HepG2 (cell line): ENCODE data around the gene EPHB3. TPM values are rescaled to one million over a fixed set of nuclear protein-coding genes. Genes with fewer than 3 reads are reported as not detected.

ENCODE experiments used
- ATAC-seq: fragments of 200-7000 bp; cut with Tn5 transposase; 3 replicates; pipeline ENCODE4 v1.9.1; 2020; ENCODE audit warnings: mild to moderate bottlenecking, moderate library complexity
- BruUV-seq: library from RNA; stranded (reverse); fragments of 400-500 nt; replicated peaks from 2 replicates; lab custom pipeline; 2021; lab: Mats Ljungman, UMichigan
- CTCF ChIA-PET: fragments of 300-600 bp; formaldehyde crosslinking; extraction: SDS; loops from one replicate; lab custom pipeline; 2021; ENCODE audit warnings: low total read pairs, inconsistent platforms, low intra/inter-chr PET ratio; lab: Yijun Ruan, JAX
- POLR2A ChIA-PET: fragments of 350-600 bp; sonication (Branson Sonifier 250); formaldehyde crosslinking; loops from one replicate; lab custom pipeline; 2020; ENCODE audit warnings: antibody characterized with exemption, inconsistent platforms; lab: Yijun Ruan, JAX
- DNase-seq: peaks from one replicate; pipeline ENCODE4 v3.0.0-alpha.2; 2015; ENCODE audit warnings: low spot score
- FAIRE-seq: peaks from 3 replicates; lab custom pipeline; 2011; peaks lifted over from hg19 to GRCh38; lab: Jason Lieb, UNC
- H2AFZ ChIP-seq: one replicate; pipeline ENCODE4 v1.6.1; 2011; ENCODE audit warnings: low read length, inconsistent platforms
- H3K27ac ChIP-seq: fragments of 300-600 bp; 3 replicates; pipeline ENCODE4 v1.8.0; 2011; ENCODE audit warnings: mixed run types, mild to moderate bottlenecking, mixed read lengths, low read length, inconsistent platforms; ENCODE audit not compliant: insufficient read depth; ENCODE audit errors: extremely low read length
- H3K27me3 ChIP-seq, 2 experiments: fragments of 200-600 bp in 1 of 2; 2 replicates in 1 of 2; 3 replicates in 1 of 2; pipeline versions ENCODE4 v1.6.0 to v1.8.0; 2011; ENCODE audit warnings: low read length in 2 of 2, mild to moderate bottlenecking in 2 of 2, moderate library complexity in 2 of 2, inconsistent platforms in 1 of 2; ENCODE audit not compliant: insufficient read depth in 2 of 2, control insufficient read depth in 1 of 2
- H3K36me3 ChIP-seq, 2 experiments: fragments of 200-600 bp in 1 of 2; replicated peaks in 1 of 2; 2 replicates in 1 of 2; 3 replicates in 1 of 2; pipeline versions ENCODE4 v1.5.1 to v1.8.0; 2011; ENCODE audit warnings: low read length in 2 of 2, inconsistent platforms in 1 of 2; ENCODE audit not compliant: insufficient read depth in 2 of 2, control insufficient read depth in 1 of 2
- H3K4me1 ChIP-seq: 2 replicates; pipeline ENCODE4 v1.5.1; 2012; ENCODE audit warnings: low read length, inconsistent platforms; ENCODE audit not compliant: insufficient read depth
- H3K4me2 ChIP-seq: 2 replicates; pipeline ENCODE4 v1.6.0; 2011; ENCODE audit warnings: low read depth, low read length, inconsistent platforms
- H3K4me3 ChIP-seq, 3 experiments: fragments of 200-600 bp in 1 of 3; sonication (generic), shearing (Covaris generic) in 1 of 3; replicated peaks in 1 of 3; 2 replicates each; pipeline ENCODE4 v1.5.1; 2011 to 2016; ENCODE audit warnings: low read length in 3 of 3, inconsistent platforms in 2 of 3, low read depth in 2 of 3, mild to moderate bottlenecking in 2 of 3, control low read depth in 1 of 3, mixed read lengths in 1 of 3; ENCODE audit not compliant: insufficient read depth in 1 of 3
- H3K79me2 ChIP-seq: one replicate; pipeline ENCODE4 v1.6.1; 2011; ENCODE audit warnings: low read length, inconsistent platforms; ENCODE audit not compliant: insufficient read depth
- H3K9ac ChIP-seq: 2 replicates; pipeline ENCODE4 v1.6.0; 2011; ENCODE audit warnings: mild to moderate bottlenecking, low read depth, low read length, inconsistent platforms; ENCODE audit not compliant: insufficient read depth
- H3K9me3 ChIP-seq: 2 replicates; pipeline ENCODE4 v1.5.1; 2012; ENCODE audit warnings: mild to moderate bottlenecking, low read length
- H4K20me1 ChIP-seq: 2 replicates; pipeline ENCODE4 v1.6.0; 2011; ENCODE audit warnings: inconsistent platforms, mild to moderate bottlenecking, low read length, moderate library complexity; ENCODE audit not compliant: insufficient read depth
- CSRNP2 ChIP-seq: sonication (generic); formaldehyde crosslinking; conservative IDR thresholded peaks from 2 replicates; pipeline ENCODE4 v1.8.0; 2022; ENCODE audit warnings: low read depth, missing genetic modification reagents
- CTCF ChIP-seq: sonication (generic); formaldehyde crosslinking; IDR thresholded peaks from 2 replicates; pipeline ENCODE4 v1.5.0; 2020; ENCODE audit warnings: mild to moderate bottlenecking, missing genetic modification reagents, moderate library complexity
- ZBTB33 ChIP-seq: sonication (generic); formaldehyde crosslinking; IDR thresholded peaks from 2 replicates; pipeline ENCODE4 v1.4.0; 2020; ENCODE audit warnings: missing genetic modification reagents
- ZNF709 ChIP-seq: sonication (generic); formaldehyde crosslinking; IDR thresholded peaks from 2 replicates; pipeline ENCODE4 v1.5.0; 2020; ENCODE audit warnings: mild to moderate bottlenecking, missing genetic modification reagents
- WGBS: methylation state at CpG from one replicate; pipeline ENCODE4 v1.1.6; 2017; ENCODE audit warnings: low lambda C conversion rate; 5-methylcytosine and 5-hydroxymethylcytosine counted together
- in situ Hi-C: cut with HindIII; loops from 2 replicates; pipeline ENCODE4 v1.10.0; 2017; ENCODE audit warnings: low pct_unique_long_range_greater_than_20kb; ENCODE audit not compliant: extremely low pct_ligation_motif_present
- intact Hi-C: fragments of 100-400 bp; cut with micrococcal nuclease; formaldehyde crosslinking; loops from one replicate; pipeline ENCODE4 v1.10.0; 2022; ENCODE audit not compliant: unreplicated experiment
- polyA plus RNA-seq, 8 experiments: library from polyadenylated mRNA; depleted of rRNA in 3 of 8; stranded (reverse) in 7 of 8; unstranded in 1 of 8; fragments of >200 nt; fragmentation: Illumina TruSeq in 4 of 8; extraction: Trizol in 4 of 8; gene quantifications; 2 replicates each; pipeline versions ENCODE4 v1.2.1 to v1.2.3, GENCODE V29; 2011 to 2016; ENCODE audit warnings: low read depth in 4 of 8, missing spikeins in 1 of 8, mixed read lengths in 1 of 8; ENCODE audit not compliant: insufficient read depth in 1 of 8
- total RNA-seq, 5 experiments: library from RNA; depleted of rRNA; stranded (reverse); fragments of >200 nt; fragmentation: Illumina TruSeq; extraction: Trizol; gene quantifications; 2 replicates each; pipeline ENCODE4 v1.2.3, GENCODE V29; 2016; ENCODE audit warnings: low read depth in 1 of 5

Gene EPHB3
- total and polyA plus RNA-seq, 2 of the 13 experiments (the other 11 are each of a cell fraction or from before 2014, with no cell fraction given) = 0.01 TPM; not detected in 1

- WGBS = 84% methylated on average over 33 of the region's 80 CpGs
- peaks cover 1 to 14% of the 10 kb centered on the region in 2 experiments; a peak in 3 of 5 replicates for H3K27me3 ChIP-seq
- H3K9ac ChIP-seq = no peak overlapping the region
- FAIRE-seq (no peak), DNase-seq (no peak), ATAC-seq (no peak)
- TF ChIP-seq ZNF709 (CRISPR knock-in tag) = no peak
- no peak for TF ChIP-seq CSRNP2 (CRISPR knock-in tag)
- 0 out of 2 replicates have a peak, but pooled peaks have one; percentile 14 for TF ChIP-seq CTCF (CRISPR knock-in tag)
- peak; percentile 89 for TF ChIP-seq ZBTB33
- H2AFZ ChIP-seq = no peak overlapping the region
- peaks cover 41% of the 10 kb centered on the region for H3K4me1 ChIP-seq
- no peaks in the 10 kb centered on the region for H4K20me1 ChIP-seq
- no peak overlapping the region for H3K4me2 ChIP-seq
- H3K4me3 ChIP-seq = no peak overlapping the region
- H3K36me3 ChIP-seq = no peaks in the 10 kb centered on the region
- intact Hi-C loops = no loop called here
- no peaks in the 10 kb centered on the region for H3K9me3 ChIP-seq
- in situ Hi-C loops = no loop called here
- ChIA-PET CTCF (no interaction called here), POLR2A (no interaction called here)
- H3K79me2 ChIP-seq = no peaks in the 10 kb centered on the region
- no peak overlapping the region for H3K27ac ChIP-seq
- no TSS peak for BruUV-seq
Measured at GRCh38 chr3:184583578-184584451, 22.2 kb downstream of the EPHB3 start.
